Loucy (cell line): ENCODE measurements around the gene SLC35F3.

Source experiments
- H2AFZ ChIP-seq: fragments of 200-600 bp; sonication (generic); 2 replicates; pipeline ENCODE4 v1.6.0; 2016; ENCODE audit warnings: antibody characterized with exemption, mild to moderate bottlenecking, low read length, moderate library complexity
- H3F3A ChIP-seq: fragments of 200-600 bp; 2 replicates; pipeline ENCODE4 v1.6.0; 2016; ENCODE audit warnings: antibody characterized with exemption, low read depth, mild to moderate bottlenecking
- H3K27me3 ChIP-seq: fragments of 200-600 bp; sonication (generic); 2 replicates; pipeline ENCODE4 v1.6.1; 2014; ENCODE audit warnings: low read length, mild to moderate bottlenecking; ENCODE audit not compliant: insufficient read depth, poor library complexity, severe bottlenecking
- H3K36me3 ChIP-seq: fragments of 200-600 bp; sonication (generic); 2 replicates; pipeline ENCODE4 v1.6.1; 2016; ENCODE audit warnings: low read length; ENCODE audit not compliant: insufficient read depth
- H3K4me1 ChIP-seq: fragments of 200-600 bp; sonication (generic); 2 replicates; pipeline ENCODE4 v1.5.1; 2014; ENCODE audit warnings: low read length, mild to moderate bottlenecking; ENCODE audit not compliant: insufficient read depth, poor library complexity, severe bottlenecking
- H3K4me2 ChIP-seq: fragments of 200-600 bp; sonication (generic); 2 replicates; pipeline ENCODE4 v1.6.0; 2014; ENCODE audit warnings: antibody characterized with exemption, low read length, low read depth, mild to moderate bottlenecking; ENCODE audit not compliant: poor library complexity, severe bottlenecking
- H3K4me3 ChIP-seq: fragments of 200-600 bp; sonication (generic); 2 replicates; pipeline ENCODE4 v1.5.1; 2014; ENCODE audit warnings: low read length, mild to moderate bottlenecking, mixed read lengths; ENCODE audit not compliant: poor library complexity, severe bottlenecking
- H3K79me2 ChIP-seq: fragments of 200-600 bp; sonication (generic); 2 replicates; pipeline ENCODE4 v1.6.1; 2014; ENCODE audit warnings: low read length; ENCODE audit not compliant: insufficient read depth
- H3K9ac ChIP-seq: fragments of 200-600 bp; sonication (generic); 2 replicates; pipeline ENCODE4 v1.6.0; 2014; ENCODE audit warnings: mild to moderate bottlenecking, low read depth, low read length, moderate library complexity; ENCODE audit not compliant: poor library complexity, severe bottlenecking
- H3K9me2 ChIP-seq: fragments of 200-600 bp; sonication (generic); replicated peaks from 2 replicates; pipeline ENCODE4 v1.6.1; 2016; ENCODE audit warnings: low read depth, low read length, mixed read lengths
- H3K9me3 ChIP-seq: fragments of 200-600 bp; sonication (generic); 2 replicates; pipeline ENCODE4 v1.6.1; 2014; ENCODE audit warnings: mild to moderate bottlenecking, antibody characterized with exemption, low read length, low read depth; ENCODE audit not compliant: insufficient read depth
- H4K20me1 ChIP-seq: fragments of 200-600 bp; sonication (generic); 2 replicates; pipeline ENCODE4 v1.6.0; 2014; ENCODE audit warnings: antibody characterized with exemption, low read length, mild to moderate bottlenecking; ENCODE audit not compliant: insufficient read depth, poor library complexity, severe bottlenecking
- EZH2phosphoT487 ChIP-seq: fragments of 200-600 bp; IDR thresholded peaks from 2 replicates; pipeline ENCODE4 v1.6.1; 2018; ENCODE audit warnings: antibody characterized with exemption, mild to moderate bottlenecking, moderate library complexity, borderline replicate concordance
- TF ChIP-seq, protein P1 (sequence below): fragments of 200-600 bp; sonication (generic); conservative IDR thresholded peaks from 2 replicates; pipeline ENCODE4 v1.5.1; 2014; ENCODE audit warnings: mild to moderate bottlenecking, antibody characterized with exemption, low read length

SLC35F3 gene

DNA sequence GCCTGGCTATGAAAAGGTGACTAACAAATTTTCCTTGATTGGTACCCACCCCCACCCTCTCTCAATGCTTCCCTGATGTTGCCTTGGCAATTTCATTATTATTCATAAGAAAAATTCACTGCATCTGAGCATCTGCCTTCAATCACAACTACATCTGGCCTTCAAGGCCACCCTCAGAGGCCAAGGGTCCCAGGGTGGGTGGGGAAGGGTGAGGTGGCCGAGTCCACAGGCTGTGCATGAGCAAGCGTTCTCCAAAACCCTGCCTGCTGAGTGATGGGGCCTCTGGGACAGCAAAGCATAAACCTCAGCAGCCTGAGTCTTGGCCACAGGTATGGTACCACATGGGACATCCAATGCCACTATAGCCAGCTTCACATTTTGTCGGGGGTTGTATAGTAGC, 198.7 kb downstream of the SLC35F3 start:
- Histone ChIP-seq H3K4me3 (no peak overlapping the region), H3F3A (no peaks in the 10 kb centered on the region), H3K36me3 (no peaks in the 10 kb centered on the region), H3K9ac (no peak overlapping the region), H2AFZ (no peak overlapping the region), H3K4me2 (no peak overlapping the region), H3K9me3 (no peaks in the 10 kb centered on the region), H3K27me3 (peaks cover 11% of the 10 kb centered on the region), H3K4me1 (no peaks in the 10 kb centered on the region), H3K79me2 (no peaks in the 10 kb centered on the region), H3K9me2 (no peaks in the 10 kb centered on the region), H4K20me1 (no peaks in the 10 kb centered on the region)
- TF ChIP-seq, protein P1, sequence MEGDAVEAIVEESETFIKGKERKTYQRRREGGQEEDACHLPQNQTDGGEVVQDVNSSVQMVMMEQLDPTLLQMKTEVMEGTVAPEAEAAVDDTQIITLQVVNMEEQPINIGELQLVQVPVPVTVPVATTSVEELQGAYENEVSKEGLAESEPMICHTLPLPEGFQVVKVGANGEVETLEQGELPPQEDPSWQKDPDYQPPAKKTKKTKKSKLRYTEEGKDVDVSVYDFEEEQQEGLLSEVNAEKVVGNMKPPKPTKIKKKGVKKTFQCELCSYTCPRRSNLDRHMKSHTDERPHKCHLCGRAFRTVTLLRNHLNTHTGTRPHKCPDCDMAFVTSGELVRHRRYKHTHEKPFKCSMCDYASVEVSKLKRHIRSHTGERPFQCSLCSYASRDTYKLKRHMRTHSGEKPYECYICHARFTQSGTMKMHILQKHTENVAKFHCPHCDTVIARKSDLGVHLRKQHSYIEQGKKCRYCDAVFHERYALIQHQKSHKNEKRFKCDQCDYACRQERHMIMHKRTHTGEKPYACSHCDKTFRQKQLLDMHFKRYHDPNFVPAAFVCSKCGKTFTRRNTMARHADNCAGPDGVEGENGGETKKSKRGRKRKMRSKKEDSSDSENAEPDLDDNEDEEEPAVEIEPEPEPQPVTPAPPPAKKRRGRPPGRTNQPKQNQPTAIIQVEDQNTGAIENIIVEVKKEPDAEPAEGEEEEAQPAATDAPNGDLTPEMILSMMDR, result no peak
- TF ChIP-seq EZH2phosphoT487, result no peak

GRCh38 chr1:234106032-234106431, 201.6 kb downstream of the SLC35F3 start:
- Histone ChIP-seq H3K4me1 (no peaks in the 10 kb centered on the region), H3K36me3 (no peaks in the 10 kb centered on the region), H3K27me3 (peaks cover 11% of the 10 kb centered on the region), H3K4me3 (no peak overlapping the region), H3F3A (no peaks in the 10 kb centered on the region; the same call in 1 of the 2 replicates), H3K79me2 (no peaks in the 10 kb centered on the region), H3K9ac (no peak overlapping the region), H3K4me2 (no peak overlapping the region), H4K20me1 (no peaks in the 10 kb centered on the region), H3K9me3 (no peaks in the 10 kb centered on the region), H2AFZ (no peak overlapping the region), H3K9me2 (no peaks in the 10 kb centered on the region)
- TF ChIP-seq, protein P1, result no peak

- H3K79me2 ChIP-seq, result no peaks in the 10 kb centered on the region
- no peaks in the 10 kb centered on the region for H3K27me3 ChIP-seq
- H3K4me2 ChIP-seq, result no peak overlapping the region
- no peaks in the 10 kb centered on the region for H3K4me1 ChIP-seq
- H3K4me3 ChIP-seq, result no peak overlapping the region
- TF ChIP-seq EZH2phosphoT487, result no peak
- TF ChIP-seq, protein P1, result no peak
- no peak overlapping the region for H3K9ac ChIP-seq
- no peaks in the 10 kb centered on the region for H3K36me3 ChIP-seq
- no peaks in the 10 kb centered on the region for H3K9me2 ChIP-seq
- H2AFZ ChIP-seq, result no peak overlapping the region
- H4K20me1 ChIP-seq, result no peaks in the 10 kb centered on the region
- H3F3A ChIP-seq, result no peaks in the 10 kb centered on the region; the same call in 1 of the 2 replicates
- H3K9me3 ChIP-seq, result no peaks in the 10 kb centered on the region
Observed at GRCh38 chr1:234107416-234108021, 203.0 kb downstream of the SLC35F3 start.
